ENCODE results near the gene ZNF268. TPM values are rescaled to one million over a fixed set of nuclear protein-coding genes. Genes with fewer than 3 reads are reported as not detected.

ZNF268 gene
- total and polyA plus RNA-seq, 2 of the 13 experiments (the other 11 are each of a cell fraction or from before 2014, with no cell fraction given) = 7.6 to 31.3 TPM

GRCh38 chr12:133233006-133233405 is 51.7 kb downstream of the ZNF268 start:
- no peak for FAIRE-seq
- no peak overlapping the region for H2AFZ ChIP-seq (ENCODE audit: low read length)
- intact Hi-C loops (cut with micrococcal nuclease; ENCODE audit: unreplicated experiment) (no loop called here), in situ Hi-C loops (cut with HindIII; ENCODE audit: extremely low pct_ligation_motif_present, low pct_unique_long_range_greater_than_20kb) (no loop called here)
- H3K36me3 ChIP-seq (replicated peaks in 1 of 2; ENCODE audit: control insufficient read depth in 1 of 2, insufficient read depth in 2 of 2, low read length in 2 of 2) = no peaks in the 10 kb centered on the region
- H3K79me2 ChIP-seq (ENCODE audit: insufficient read depth, low read length) = no peaks in the 10 kb centered on the region
- CTCF ChIA-PET (ENCODE audit: low intra/inter-chr PET ratio, low total read pairs) = no interaction called here
- no peak for ATAC-seq
- DNase-seq (ENCODE audit: low spot score) = no peak
- H3K9ac ChIP-seq (ENCODE audit: insufficient read depth, low read depth, low read length) = no peak overlapping the region
- no peak for TF ChIP-seq TFAP4 (IDR thresholded peaks at IDR 0.05; ENCODE audit: borderline replicate concordance, low read depth)
- TF ChIP-seq ZNF430 (CRISPR knock-in tag; IDR thresholded peaks at IDR 0.05) = no peak
- no peak for TF ChIP-seq DNMT3B (CRISPR knock-in tag; conservative IDR thresholded peaks at IDR 0.05)
- no peak for TF ChIP-seq PREB (CRISPR knock-in tag; IDR thresholded peaks at IDR 0.05)
- TF ChIP-seq NKX3-1 (CRISPR knock-in tag; IDR thresholded peaks at IDR 0.05) = no peak
- TF ChIP-seq NRL (CRISPR knock-in tag; IDR thresholded peaks at IDR 0.05; ENCODE audit: borderline replicate concordance) = no peak
- no peak for TF ChIP-seq ZBTB4 (CRISPR knock-in tag; IDR thresholded peaks at IDR 0.05; ENCODE audit: borderline replicate concordance)
- TF ChIP-seq ASH2L (IDR thresholded peaks at IDR 0.05; ENCODE audit: insufficient read length, low read depth, low read length) = no peak
- no peak for TF ChIP-seq SKIL (CRISPR knock-in tag; IDR thresholded peaks at IDR 0.05; ENCODE audit: borderline replicate concordance)
- TF ChIP-seq ZGPAT (CRISPR knock-in tag; IDR thresholded peaks at IDR 0.05) = no peak
- no peak for TF ChIP-seq CC2D1A (CRISPR knock-in tag; IDR thresholded peaks at IDR 0.05)
- no peak for TF ChIP-seq ZNF564 (CRISPR knock-in tag; IDR thresholded peaks at IDR 0.05)
- H3K4me3 ChIP-seq (replicated peaks in 1 of 3; ENCODE audit: insufficient read depth in 1 of 3, low read depth in 2 of 3, low read length in 3 of 3) = no peak overlapping the region
- H3K27ac ChIP-seq (ENCODE audit: extremely low read length, insufficient read depth, low read length) = no peak overlapping the region
- peaks cover 87% of the 10 kb centered on the region for H3K9me3 ChIP-seq (ENCODE audit: low read length)
- H3K27me3 ChIP-seq (ENCODE audit: control insufficient read depth in 1 of 2, insufficient read depth in 2 of 2, low read length in 2 of 2) = no peaks in the 10 kb centered on the region
- H3K4me1 ChIP-seq (ENCODE audit: insufficient read depth, low read length) = no peaks in the 10 kb centered on the region
- H4K20me1 ChIP-seq (ENCODE audit: insufficient read depth, low read length) = no peaks in the 10 kb centered on the region
- 6% methylated on average over 6 of the region's 6 CpGs for WGBS (ENCODE audit: low lambda C conversion rate)
- BruUV-seq (replicated peaks) = no TSS peak
- no peak overlapping the region for H3K4me2 ChIP-seq (ENCODE audit: low read depth, low read length)
- POLR2A ChIA-PET = no interaction called here

Measured in HepG2 (cell line).